ENCODE data around the gene GET3. TPM values are rescaled to one million over a fixed set of nuclear protein-coding genes. Genes with fewer than 3 reads are reported as not detected.

Gene GET3
- 52.2 and 53.8 TPM in 2 replicates for total RNA-seq (2022)
- percentile 52 among the genes with signal in this experiment for Bru-seq, nascent RNA
- percentile 76 among the genes with signal in this experiment for BruChase-seq, experiment 1, labeled RNA remaining after a 6-hour chase
- BruChase-seq, experiment 2, labeled RNA remaining after a 2-hour chase, result percentile 63 among the genes with signal in this experiment
- long read RNA-seq, transcript ASNA1-201 (7 exons, 1,280 nt), result major isoform, 110 of 122 reads
- long read RNA-seq, partial matches to known transcripts, result 8 of 122 reads
- long read RNA-seq, other reads (novel, unspliced or antisense), result 4 of 122 reads

DNA sequence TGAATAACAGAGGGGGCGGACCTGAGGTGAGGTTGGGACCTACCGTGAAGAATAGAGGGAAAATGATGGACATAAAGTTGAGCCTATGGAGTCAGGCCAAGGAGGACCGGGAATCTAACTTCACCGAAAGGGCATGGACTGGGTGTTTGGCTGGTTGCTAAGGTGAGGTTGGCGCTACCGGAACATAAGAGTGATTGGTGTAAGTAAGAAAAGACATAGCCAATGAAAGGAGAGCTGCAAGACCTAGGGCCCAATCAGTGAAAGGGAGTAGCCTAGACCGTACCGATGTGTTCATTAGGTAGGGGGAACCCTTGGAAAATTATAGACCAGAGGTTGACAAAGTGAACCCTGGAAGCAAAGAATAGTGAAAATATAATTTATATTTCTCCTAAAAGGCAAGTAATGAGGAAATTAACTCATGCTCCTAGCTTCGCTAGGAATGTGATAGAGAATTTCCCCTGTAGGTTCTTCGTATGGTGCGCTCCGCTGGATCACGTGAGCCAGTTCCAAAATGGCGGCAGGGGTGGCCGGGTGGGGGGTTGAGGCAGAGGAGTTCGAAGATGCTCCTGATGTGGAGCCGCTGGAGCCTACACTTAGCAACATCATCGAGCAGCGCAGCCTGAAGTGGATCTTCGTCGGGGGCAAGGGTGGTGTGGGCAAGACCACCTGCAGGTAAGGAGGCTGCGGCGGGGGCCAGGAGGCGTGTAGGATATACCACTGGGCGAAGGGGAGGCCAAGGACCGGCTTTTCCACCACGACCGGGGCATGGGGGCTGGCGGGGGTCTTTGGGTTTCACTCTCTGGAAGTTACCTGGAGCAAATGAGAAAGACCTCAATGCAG lies at the start of gene GET3:
GET3 (plus strand) TSS at position 503 of the 840 bp plus-strand sequence; CDS start at position 512, 9 bp downstream.
- Mint-ChIP-seq H3K4me1 (ENCODE audit: low read depth, unreplicated experiment) (peaks cover 19% of the 10 kb centered on the region), H3K9me3 (ENCODE audit: low read depth, unreplicated experiment) (no peaks in the 10 kb centered on the region), H3K27ac (ENCODE audit: unreplicated experiment) (peak within 1 kb of the TSS; percentile 95), H3K36me3 (ENCODE audit: insufficient read depth, unreplicated experiment) (peaks cover 70% of the 10 kb centered on the region), H3K4me3 (ENCODE audit: low read depth, unreplicated experiment) (peak within 1 kb of the TSS; percentile 90), H3K27me3 (ENCODE audit: unreplicated experiment) (no peaks in the 10 kb centered on the region)
- no TSS peak for BruUV-seq (replicated peaks)
- peak; percentile 88 for DNase-seq
- TF ChIP-seq, protein P1, sequence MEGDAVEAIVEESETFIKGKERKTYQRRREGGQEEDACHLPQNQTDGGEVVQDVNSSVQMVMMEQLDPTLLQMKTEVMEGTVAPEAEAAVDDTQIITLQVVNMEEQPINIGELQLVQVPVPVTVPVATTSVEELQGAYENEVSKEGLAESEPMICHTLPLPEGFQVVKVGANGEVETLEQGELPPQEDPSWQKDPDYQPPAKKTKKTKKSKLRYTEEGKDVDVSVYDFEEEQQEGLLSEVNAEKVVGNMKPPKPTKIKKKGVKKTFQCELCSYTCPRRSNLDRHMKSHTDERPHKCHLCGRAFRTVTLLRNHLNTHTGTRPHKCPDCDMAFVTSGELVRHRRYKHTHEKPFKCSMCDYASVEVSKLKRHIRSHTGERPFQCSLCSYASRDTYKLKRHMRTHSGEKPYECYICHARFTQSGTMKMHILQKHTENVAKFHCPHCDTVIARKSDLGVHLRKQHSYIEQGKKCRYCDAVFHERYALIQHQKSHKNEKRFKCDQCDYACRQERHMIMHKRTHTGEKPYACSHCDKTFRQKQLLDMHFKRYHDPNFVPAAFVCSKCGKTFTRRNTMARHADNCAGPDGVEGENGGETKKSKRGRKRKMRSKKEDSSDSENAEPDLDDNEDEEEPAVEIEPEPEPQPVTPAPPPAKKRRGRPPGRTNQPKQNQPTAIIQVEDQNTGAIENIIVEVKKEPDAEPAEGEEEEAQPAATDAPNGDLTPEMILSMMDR (IDR thresholded peaks at IDR 0.05; ENCODE audit: unreplicated experiment), result no peak
- intact Hi-C loops (cut with micrococcal nuclease; ENCODE audit: unreplicated experiment), result no loop called here
- CTCF ChIA-PET, result interaction anchor here (0.5 to 1.0 kb wide), 3 partner anchors 10 to 1645 kb away, joined by 3 read pairs; no protein-coding TSS in a partner anchor

DNA sequence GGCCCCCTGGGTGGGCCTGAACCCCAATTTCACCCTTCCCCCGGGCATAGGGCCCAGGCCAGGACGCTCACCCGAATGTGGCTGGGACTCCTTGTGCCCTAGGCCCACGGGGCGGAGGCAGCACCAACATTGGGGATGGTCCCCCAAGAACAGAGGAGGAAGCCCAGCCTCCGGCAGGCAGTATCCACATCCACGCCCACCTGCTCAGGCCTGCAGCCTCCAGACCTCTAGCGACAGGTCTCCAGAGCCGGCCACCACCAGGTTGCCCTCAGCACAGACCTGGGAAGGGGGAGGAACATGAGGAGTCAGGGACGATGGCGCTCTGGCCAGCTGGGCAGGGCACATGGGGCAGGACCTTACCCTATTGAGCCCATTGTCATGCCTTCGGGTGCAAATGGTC lies 48.3 kb upstream of the GET3 start:
- Mint-ChIP-seq H3K36me3 (ENCODE audit: insufficient read depth, unreplicated experiment) (peaks cover 14% of the 10 kb centered on the region), H3K27ac (ENCODE audit: unreplicated experiment) (no peak overlapping the region), H3K4me1 (ENCODE audit: low read depth, unreplicated experiment) (no peaks in the 10 kb centered on the region), H3K4me3 (ENCODE audit: low read depth, unreplicated experiment) (no peak overlapping the region), H3K9me3 (ENCODE audit: low read depth, unreplicated experiment) (no peaks in the 10 kb centered on the region), H3K27me3 (ENCODE audit: unreplicated experiment) (no peaks in the 10 kb centered on the region)
- no TSS peak for BruUV-seq (replicated peaks)
- CTCF ChIA-PET, result no interaction called here
- intact Hi-C loops (cut with micrococcal nuclease; ENCODE audit: unreplicated experiment), result no loop called here
- TF ChIP-seq, protein P1 (IDR thresholded peaks at IDR 0.05; ENCODE audit: unreplicated experiment), result no peak
- DNase-seq, result no peak

DNA sequence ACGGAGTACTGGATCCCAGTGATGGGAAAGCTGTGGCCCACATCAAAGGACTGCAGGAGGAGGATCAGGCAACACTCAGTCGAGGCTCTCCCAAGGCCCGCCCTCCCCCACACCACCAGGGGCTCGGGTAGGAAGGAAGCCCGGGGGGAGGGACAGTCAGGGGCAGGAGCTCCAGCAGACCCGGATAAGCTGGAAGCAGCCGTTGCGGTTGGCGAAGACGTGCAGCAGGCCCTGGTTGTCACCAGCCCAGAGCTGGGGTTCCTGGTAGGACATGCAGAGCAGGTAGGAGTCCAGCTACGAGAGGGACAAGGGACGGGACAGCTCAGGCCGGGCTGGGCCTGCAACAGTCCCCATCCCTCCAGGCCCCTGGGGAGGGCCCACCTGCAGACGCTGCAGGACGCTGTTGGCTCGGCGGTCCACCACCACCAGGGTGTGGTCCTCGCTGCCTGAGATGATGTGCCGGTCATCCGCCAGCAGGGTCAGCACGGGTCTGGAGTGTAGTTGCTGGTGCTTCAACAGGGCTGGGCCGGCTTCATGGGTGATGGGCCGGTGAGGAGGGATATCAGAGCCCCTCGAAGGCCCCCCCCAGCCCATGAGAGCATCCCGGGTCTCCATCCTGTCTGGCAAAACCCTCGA lies 47.6 kb upstream of the GET3 start:
- H3K36me3 Mint-ChIP-seq (ENCODE audit: insufficient read depth, unreplicated experiment), result peaks cover 17% of the 10 kb centered on the region
- no peaks in the 10 kb centered on the region for H3K4me1 Mint-ChIP-seq (ENCODE audit: low read depth, unreplicated experiment)
- no peak for DNase-seq
- no peak overlapping the region for H3K4me3 Mint-ChIP-seq (ENCODE audit: low read depth, unreplicated experiment)
- CTCF ChIA-PET, result no interaction called here
- TF ChIP-seq, protein P1 (IDR thresholded peaks at IDR 0.05; ENCODE audit: unreplicated experiment), result no peak
- no peaks in the 10 kb centered on the region for H3K9me3 Mint-ChIP-seq (ENCODE audit: low read depth, unreplicated experiment)
- intact Hi-C loops (cut with micrococcal nuclease; ENCODE audit: unreplicated experiment), result no loop called here
- BruUV-seq (replicated peaks), result no TSS peak
- H3K27me3 Mint-ChIP-seq (ENCODE audit: unreplicated experiment), result no peaks in the 10 kb centered on the region
- H3K27ac Mint-ChIP-seq (ENCODE audit: unreplicated experiment), result no peak overlapping the region

DNA sequence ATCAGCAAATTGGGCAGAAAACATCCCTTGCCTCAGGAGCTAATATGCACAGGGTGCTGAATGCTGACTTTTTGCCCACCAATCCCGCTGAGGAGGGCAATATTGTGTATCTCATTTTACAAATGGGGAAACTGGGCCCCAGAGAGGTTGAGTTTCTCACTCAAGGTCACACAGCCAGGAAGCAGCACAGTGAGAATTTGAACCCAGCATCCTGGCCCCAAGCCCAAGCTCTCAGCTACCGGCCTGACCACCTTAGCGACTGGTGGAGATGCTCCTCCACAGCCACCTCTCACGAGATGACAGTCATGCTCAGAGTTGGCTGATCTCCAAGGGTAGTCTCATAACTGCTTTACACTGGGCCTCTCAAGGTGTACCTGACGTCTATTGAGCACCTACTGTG lies 44.3 kb upstream of the GET3 start:
- Mint-ChIP-seq H3K27ac (ENCODE audit: unreplicated experiment) (no peak overlapping the region), H3K27me3 (ENCODE audit: unreplicated experiment) (no peaks in the 10 kb centered on the region), H3K4me3 (ENCODE audit: low read depth, unreplicated experiment) (no peak overlapping the region), H3K36me3 (ENCODE audit: insufficient read depth, unreplicated experiment) (peaks cover 30% of the 10 kb centered on the region), H3K9me3 (ENCODE audit: low read depth, unreplicated experiment) (no peaks in the 10 kb centered on the region), H3K4me1 (ENCODE audit: low read depth, unreplicated experiment) (no peaks in the 10 kb centered on the region)
- intact Hi-C loops (cut with micrococcal nuclease; ENCODE audit: unreplicated experiment), result no loop called here
- TF ChIP-seq, protein P1 (IDR thresholded peaks at IDR 0.05; ENCODE audit: unreplicated experiment), result no peak
- CTCF ChIA-PET, result no interaction called here
- DNase-seq, result no peak
- BruUV-seq (replicated peaks), result TSS peak; percentile 3
